PFSK-1 (cell line): ENCODE measurements around the gene SNX11.

Experiments used
- FOXP2 ChIP-seq: optimal IDR thresholded peaks from 2 replicates; pipeline ENCODE3; 2011; ENCODE audit warnings: borderline replicate concordance, control low read depth, inconsistent platforms; ENCODE audit not compliant: insufficient read depth; ENCODE audit errors: extremely low read length, extremely low read depth
- POLR2AphosphoS5 ChIP-seq: IDR thresholded peaks from 2 replicates; pipeline ENCODE4 v1.6.1; 2012; ENCODE audit warnings: low read depth, mild to moderate bottlenecking, control low read depth, low read length, moderate library complexity
- SIN3A ChIP-seq: IDR thresholded peaks from 2 replicates; pipeline ENCODE4 v1.6.1; 2012; ENCODE audit warnings: mild to moderate bottlenecking, low read length, moderate library complexity, borderline replicate concordance; ENCODE audit not compliant: insufficient read depth
- TAF1 ChIP-seq: IDR thresholded peaks from 2 replicates; pipeline ENCODE4 v1.6.1; 2012; ENCODE audit warnings: low read length, control low read depth, borderline replicate concordance; ENCODE audit not compliant: insufficient read depth
- TF ChIP-seq, protein P1 (sequence below), 2 experiments: IDR thresholded peaks; 2 replicates each; pipeline versions ENCODE4 v1.6.1 to v1.8.0; 2011 to 2012; ENCODE audit warnings: low read depth in 2 of 2, low read length in 2 of 2, control low read depth in 1 of 2, inconsistent platforms in 1 of 2, mild to moderate bottlenecking in 1 of 2, moderate library complexity in 1 of 2; ENCODE audit not compliant: insufficient read depth in 1 of 2

DNA sequence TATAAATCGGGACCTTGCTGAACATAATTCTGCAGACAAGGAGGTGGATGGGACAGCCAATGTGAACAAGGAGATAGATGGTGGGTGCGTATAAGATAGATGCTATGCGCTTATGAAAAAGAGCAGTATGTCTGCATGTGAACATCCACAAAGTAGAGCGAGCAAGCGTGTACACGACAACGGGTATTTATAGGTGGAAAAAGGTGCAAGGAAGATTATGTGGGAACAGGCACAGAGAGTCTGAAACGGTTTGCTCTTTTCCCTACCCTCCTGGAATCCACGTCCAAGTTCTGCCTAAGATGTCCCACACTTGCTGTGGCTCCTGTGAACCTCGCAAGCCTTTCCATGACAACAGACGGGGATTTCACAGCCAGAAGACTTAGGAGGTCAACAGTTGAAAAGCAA, 43.0 kb downstream of the SNX11 start:
- no peak for TF ChIP-seq POLR2AphosphoS5
- TF ChIP-seq SIN3A, result no peak
- TF ChIP-seq, protein P1, sequence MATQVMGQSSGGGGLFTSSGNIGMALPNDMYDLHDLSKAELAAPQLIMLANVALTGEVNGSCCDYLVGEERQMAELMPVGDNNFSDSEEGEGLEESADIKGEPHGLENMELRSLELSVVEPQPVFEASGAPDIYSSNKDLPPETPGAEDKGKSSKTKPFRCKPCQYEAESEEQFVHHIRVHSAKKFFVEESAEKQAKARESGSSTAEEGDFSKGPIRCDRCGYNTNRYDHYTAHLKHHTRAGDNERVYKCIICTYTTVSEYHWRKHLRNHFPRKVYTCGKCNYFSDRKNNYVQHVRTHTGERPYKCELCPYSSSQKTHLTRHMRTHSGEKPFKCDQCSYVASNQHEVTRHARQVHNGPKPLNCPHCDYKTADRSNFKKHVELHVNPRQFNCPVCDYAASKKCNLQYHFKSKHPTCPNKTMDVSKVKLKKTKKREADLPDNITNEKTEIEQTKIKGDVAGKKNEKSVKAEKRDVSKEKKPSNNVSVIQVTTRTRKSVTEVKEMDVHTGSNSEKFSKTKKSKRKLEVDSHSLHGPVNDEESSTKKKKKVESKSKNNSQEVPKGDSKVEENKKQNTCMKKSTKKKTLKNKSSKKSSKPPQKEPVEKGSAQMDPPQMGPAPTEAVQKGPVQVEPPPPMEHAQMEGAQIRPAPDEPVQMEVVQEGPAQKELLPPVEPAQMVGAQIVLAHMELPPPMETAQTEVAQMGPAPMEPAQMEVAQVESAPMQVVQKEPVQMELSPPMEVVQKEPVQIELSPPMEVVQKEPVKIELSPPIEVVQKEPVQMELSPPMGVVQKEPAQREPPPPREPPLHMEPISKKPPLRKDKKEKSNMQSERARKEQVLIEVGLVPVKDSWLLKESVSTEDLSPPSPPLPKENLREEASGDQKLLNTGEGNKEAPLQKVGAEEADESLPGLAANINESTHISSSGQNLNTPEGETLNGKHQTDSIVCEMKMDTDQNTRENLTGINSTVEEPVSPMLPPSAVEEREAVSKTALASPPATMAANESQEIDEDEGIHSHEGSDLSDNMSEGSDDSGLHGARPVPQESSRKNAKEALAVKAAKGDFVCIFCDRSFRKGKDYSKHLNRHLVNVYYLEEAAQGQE (IDR thresholded peaks at IDR 0.05; ENCODE audit: insufficient read depth in 1 of 2, low read depth in 2 of 2, low read length in 2 of 2), result no peak
- no peak for TF ChIP-seq TAF1
- TF ChIP-seq FOXP2, result no peak
